GM18868 (cell line): ENCODE data around the gene JMJD6.
A peak's percentile ranks its signal among the peaks of the same experiment; 100 is the strongest.

Experiments used
- ATAC-seq: cut with Tn5 transposase; IDR thresholded peaks from one replicate; pipeline ENCODE4 v1.9.1; 2021; ENCODE audit warnings: mild to moderate bottlenecking, moderate library complexity; ENCODE audit not compliant: unreplicated experiment

Gene JMJD6

GRCh38 chr17:76683011-76683755 is 43.2 kb downstream of the JMJD6 start:
- ATAC-seq, result no peak

GRCh38 chr17:76682296-76682695 is 44.1 kb downstream of the JMJD6 start:
- ATAC-seq, result no peak

GRCh38 chr17:76681222-76682137 is 44.9 kb downstream of the JMJD6 start:
- no peak for ATAC-seq

- ATAC-seq, result no peak
These were observed 47.2 kb downstream of the JMJD6 start for GRCh38 chr17:76679239-76679638.

GRCh38 chr17:76678330-76678729 is 48.1 kb downstream of the JMJD6 start:
- no peak for ATAC-seq

GRCh38 chr17:76677406-76677805 is 49.0 kb downstream of the JMJD6 start:
- no peak for ATAC-seq

GRCh38 chr17:76676629-76677028 is 49.8 kb downstream of the JMJD6 start:
- ATAC-seq, result no peak

- no peak for ATAC-seq
These were observed 50.8 kb downstream of the JMJD6 start for GRCh38 chr17:76675648-76676047.

- ATAC-seq, result no peak
These were observed 51.8 kb downstream of the JMJD6 start for GRCh38 chr17:76674600-76674999.

- ATAC-seq, result no peak
These were observed 52.7 kb downstream of the JMJD6 start for GRCh38 chr17:76673729-76674128.

GRCh38 chr17:76672892-76673291 is 53.5 kb downstream of the JMJD6 start:
- no peak for ATAC-seq

- ATAC-seq, result no peak
These were observed 54.0 kb downstream of the JMJD6 start for GRCh38 chr17:76672270-76672851.

- ATAC-seq, result peak; percentile 21
These were observed 54.5 kb downstream of the JMJD6 start for GRCh38 chr17:76671912-76672262.

- ATAC-seq, result peak; percentile 96
These were observed 55.1 kb downstream of the JMJD6 start for GRCh38 chr17:76671123-76671911.

- ATAC-seq, result no peak
These were observed 55.7 kb downstream of the JMJD6 start for GRCh38 chr17:76670718-76671122.

GRCh38 chr17:76670020-76670717 is 56.2 kb downstream of the JMJD6 start:
- no peak for ATAC-seq
